NCI-H446 (cell line): ENCODE results near the gene DLGAP1.
"Not testable (repeated sequence)": the region's sequence is repeated elsewhere in the genome, so short reads cannot be mapped to it uniquely, and the experiment has no call there.

Source experiments
- DNase-seq, 2 experiments: peaks; one replicate each; lab custom pipeline; 2025; lab: John Stamatoyannopoulos, UW

The DLGAP1 gene

GRCh38 chr18:3624546-3624934, 830.6 kb downstream of the DLGAP1 start:
- DNase-seq, result no peak

DNA sequence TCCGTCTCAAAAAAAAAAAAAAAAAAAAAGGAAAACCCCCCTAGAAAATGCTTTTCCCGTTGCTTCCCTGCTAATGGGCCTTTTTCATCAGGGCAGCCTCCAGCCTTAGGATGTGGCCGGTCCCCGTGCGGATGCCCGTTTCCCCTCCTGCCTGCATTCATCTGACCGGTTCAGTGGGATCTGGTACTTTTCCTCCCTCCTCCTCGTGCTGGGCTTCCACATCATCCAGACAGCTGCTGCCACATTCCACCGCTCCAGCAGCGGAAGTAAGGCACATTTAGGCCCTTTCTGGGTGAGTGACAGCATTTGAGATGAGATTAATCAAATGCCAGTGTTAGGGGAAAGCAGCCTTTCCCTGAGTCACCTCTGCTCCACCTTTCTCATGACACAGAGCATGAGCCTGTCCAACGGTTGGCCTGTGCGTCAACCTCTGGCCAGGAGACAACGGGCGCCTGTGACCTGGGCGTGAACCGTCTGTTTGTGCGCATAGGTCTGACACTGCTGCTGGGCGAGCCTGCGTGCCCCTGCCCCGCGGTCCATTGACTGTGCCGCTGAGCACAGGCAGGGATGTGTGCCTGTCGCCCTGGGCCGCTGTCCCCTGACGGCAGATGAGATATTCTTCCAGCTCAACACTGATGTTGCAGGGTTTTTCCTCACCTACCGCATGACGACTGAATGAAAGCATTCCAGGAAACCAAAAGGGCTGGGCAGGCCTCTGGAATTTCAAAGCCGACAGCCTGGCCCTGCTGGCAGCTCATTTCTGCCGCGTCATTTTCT, 831.1 kb downstream of the DLGAP1 start:
- no peak for DNase-seq

GRCh38 chr18:3620146-3621119, 834.7 kb downstream of the DLGAP1 start:
- no peak for DNase-seq

GRCh38 chr18:3619746-3620145, 835.4 kb downstream of the DLGAP1 start:
- DNase-seq, result no peak

- DNase-seq, result no peak
Observed at GRCh38 chr18:3619222-3619621, 835.9 kb downstream of the DLGAP1 start.

DNA sequence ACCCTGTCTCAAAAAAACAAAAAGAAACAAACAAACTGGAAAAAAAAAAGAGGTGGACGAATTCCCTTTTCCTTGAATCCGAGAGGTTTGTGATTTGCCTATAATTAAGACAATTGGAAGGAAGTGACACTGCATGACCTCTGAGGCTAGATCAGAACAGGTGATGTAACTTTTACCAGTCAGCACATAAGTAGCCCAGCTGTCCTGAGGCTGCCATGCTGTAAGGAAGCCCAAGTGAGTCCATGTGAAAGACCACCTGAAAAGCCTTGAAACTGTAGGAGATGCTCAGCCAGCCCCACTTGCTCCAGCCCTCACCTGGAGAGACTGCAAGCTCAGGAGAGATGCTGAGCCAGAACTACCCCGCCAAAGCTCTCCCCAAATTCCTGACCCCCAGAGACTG, 838.4 kb downstream of the DLGAP1 start:
- no peak for DNase-seq

DNA sequence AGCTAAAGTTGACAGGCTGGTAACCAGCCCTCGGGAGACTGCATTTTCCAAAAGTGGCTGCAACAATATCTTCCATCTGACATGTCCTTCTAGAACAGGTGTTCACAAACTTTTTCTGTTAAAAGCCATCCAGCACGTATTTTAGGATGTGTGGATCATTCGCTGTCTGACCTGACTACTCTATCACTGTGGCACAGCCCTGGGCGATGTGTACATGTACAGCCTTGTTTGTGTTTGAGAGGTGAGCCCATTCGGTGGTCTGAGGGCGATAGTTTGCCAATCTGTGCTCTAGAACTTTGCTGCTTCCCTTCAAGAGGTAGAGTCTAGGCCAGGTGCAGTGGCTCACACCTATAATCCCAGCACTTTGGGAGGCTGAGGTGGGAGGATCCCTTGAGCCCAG, 839.0 kb downstream of the DLGAP1 start:
- DNase-seq, result no peak

- DNase-seq, result no peak
Observed at GRCh38 chr18:3615374-3615985, 839.6 kb downstream of the DLGAP1 start.

DNA sequence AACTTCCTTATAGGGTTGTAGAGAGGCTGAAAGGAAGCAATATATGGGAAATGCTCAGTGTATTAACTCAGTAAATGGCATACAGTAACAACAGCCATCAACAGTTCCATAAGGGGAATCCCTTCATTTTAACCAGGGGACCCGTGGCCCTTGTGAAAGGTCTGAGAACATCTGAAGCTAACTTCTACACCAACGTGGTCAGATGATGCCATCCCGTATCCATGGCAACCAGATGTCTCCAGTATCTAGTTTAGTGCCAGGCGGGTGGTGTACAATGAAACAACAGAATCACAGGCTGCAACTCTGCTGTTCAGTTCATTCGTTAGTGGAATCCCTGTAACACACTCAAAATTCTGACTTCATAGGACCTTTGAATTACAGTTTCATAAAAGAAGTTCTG, 842.8 kb downstream of the DLGAP1 start:
- DNase-seq, result no peak

DNA sequence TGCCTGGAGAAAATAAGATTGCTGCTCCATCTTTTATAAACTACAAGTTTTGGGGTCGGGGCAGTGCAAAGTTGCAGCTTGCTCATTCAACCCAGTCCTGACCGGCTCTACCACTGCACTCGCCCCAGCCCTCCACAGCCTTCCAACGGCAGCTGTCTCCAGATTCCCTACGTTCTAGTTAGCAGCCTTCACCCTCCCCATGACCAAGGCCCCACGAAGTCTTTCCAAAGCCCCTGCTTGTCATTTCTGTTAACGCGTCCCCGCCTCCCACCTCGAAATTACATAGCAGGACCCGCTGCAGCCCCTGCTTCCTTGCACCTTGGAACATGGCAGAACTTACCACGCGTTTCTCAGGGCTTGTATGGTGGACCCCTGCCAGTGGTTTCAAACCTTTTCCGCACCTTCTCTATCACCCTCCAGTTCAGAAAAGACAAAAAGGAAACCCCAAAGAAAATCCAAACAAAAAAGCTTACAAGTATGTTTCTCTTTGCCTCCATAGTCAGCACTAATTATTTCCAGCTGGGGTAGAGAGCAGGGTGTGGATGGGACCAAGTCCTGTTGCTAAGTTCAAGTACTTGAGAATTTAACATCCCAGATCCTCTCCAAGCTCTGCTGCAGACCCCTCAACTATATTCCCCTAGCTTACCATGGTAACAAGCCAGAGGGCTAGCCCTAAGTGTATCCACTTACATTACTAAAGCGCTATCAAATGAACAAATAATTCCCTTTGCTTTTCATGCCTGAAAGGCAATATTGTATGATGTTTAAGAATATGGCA, 843.6 kb downstream of the DLGAP1 start:
- no peak for DNase-seq

GRCh38 chr18:3610813-3611212, 844.3 kb downstream of the DLGAP1 start:
- DNase-seq, result no peak

DNA sequence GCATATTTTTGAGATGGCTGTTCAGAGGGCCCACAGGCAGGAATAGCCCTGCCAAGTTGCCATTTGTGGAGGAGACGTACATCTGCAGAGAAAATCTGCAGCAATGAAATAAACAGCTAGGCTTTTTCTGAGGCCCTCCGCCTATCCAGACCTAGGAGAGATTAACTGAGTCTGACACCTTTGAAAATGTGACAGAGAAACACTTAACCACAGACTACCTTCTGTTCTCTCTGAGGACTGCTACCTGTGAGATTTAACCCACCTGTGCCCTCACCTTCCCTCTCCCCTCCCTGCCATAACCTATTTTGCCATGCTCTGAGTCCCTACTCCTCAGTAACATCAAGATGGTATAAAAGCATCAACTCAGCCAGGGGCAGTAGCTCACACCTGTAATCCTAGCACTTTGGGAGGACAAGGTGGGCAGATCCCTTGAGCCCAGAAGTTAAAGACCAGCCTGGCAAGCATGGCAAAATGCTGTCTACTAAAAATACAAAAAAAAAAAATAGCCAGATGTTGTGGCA, 844.9 kb downstream of the DLGAP1 start:
- no peak for DNase-seq

- DNase-seq, result no peak
Observed at GRCh38 chr18:3608488-3608887, 846.6 kb downstream of the DLGAP1 start.

- DNase-seq, result not testable (repeated sequence)
Observed at GRCh38 chr18:3608099-3608453, 847.0 kb downstream of the DLGAP1 start.

DNA sequence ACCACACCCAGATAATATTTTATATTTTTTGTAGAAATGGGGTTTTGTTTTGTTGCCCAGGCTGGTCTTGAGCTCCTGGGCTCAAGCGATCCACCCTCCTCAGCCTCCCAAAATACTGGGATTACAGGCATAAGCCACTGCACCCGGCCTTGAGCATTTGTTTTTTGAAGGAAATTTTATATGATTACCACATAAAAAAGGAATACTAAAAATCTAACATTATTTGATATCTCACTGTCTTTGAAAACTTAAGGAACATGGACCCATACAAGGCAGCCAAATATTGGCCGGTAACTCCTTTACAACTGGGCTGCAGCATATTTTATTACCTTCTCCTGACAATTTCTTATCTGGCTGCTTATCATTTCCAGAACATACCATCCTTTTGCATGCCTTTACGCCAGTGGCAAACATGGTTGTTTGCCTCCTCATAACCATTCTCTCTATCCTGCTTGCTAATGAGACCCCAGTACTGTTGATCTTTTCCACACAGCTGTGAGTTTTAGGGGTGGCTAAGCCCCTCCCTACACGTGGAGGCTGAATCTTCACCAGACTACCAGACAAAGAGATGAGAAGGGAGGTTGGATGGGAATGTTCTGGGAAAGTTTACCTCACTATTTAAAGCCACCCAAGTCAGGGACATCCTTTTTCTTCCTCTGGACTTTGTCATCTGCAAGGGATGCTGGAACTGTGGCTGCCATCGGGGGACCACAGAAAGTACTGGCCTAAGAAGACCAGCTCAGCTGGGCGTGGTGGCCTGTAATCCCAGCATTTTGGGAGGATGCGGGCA, 847.6 kb downstream of the DLGAP1 start:
- no peak for DNase-seq

GRCh38 chr18:3606863-3607262, 848.2 kb downstream of the DLGAP1 start:
- DNase-seq, result not testable (repeated sequence)

- DNase-seq, result no peak
Observed at GRCh38 chr18:3605954-3606443, 849.1 kb downstream of the DLGAP1 start.

GRCh38 chr18:3605486-3605952, 849.6 kb downstream of the DLGAP1 start:
- no peak for DNase-seq

GRCh38 chr18:3604498-3605408, 850.4 kb downstream of the DLGAP1 start:
- no peak for DNase-seq

GRCh38 chr18:3604235-3604497, 850.9 kb downstream of the DLGAP1 start:
- no peak for DNase-seq
